ENCODE results near the gene TSPEAR.
"Not testable (repeated sequence)": the region's sequence is repeated elsewhere in the genome, so short reads cannot be mapped to it uniquely, and the experiment has no call there.

Gene TSPEAR

DNA sequence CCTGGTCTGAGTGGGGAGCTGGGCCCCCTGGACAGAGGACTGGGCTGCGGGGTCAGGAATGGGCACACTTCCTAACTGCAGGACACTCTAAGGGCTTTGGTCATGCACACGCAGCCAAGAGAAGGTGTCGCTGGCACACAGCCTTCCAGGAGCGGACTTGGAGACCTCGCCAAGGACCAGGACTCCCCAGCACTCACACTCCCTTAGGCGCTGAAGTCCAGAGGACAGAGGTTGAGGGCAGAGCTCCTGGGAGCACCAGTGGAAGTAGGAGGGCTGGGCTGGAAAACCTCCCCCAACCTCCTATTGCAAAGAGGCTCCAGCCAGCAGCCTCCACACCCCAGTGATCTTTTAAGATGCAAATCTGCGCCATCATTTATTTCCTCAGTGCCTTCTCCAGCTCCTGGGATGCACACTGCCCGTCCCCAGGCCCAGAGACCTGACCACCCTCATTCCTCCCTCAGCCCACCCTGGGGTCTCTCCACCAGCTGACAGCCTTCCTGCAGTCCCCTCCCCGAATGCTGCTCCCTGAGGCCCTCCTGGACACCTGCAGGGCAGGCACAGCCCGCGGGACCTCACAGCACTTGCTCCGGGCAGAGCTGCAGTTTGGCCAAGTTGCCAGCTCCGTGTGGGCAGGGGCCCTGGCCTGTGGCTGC is 3.0 kb downstream of the TSPEAR start:
- intact Hi-C loops (cut with DNase I), result no loop called here
- peak in 10 of 42 donors; percentile 5 to 37 (median 16) for DNase-seq

DNA sequence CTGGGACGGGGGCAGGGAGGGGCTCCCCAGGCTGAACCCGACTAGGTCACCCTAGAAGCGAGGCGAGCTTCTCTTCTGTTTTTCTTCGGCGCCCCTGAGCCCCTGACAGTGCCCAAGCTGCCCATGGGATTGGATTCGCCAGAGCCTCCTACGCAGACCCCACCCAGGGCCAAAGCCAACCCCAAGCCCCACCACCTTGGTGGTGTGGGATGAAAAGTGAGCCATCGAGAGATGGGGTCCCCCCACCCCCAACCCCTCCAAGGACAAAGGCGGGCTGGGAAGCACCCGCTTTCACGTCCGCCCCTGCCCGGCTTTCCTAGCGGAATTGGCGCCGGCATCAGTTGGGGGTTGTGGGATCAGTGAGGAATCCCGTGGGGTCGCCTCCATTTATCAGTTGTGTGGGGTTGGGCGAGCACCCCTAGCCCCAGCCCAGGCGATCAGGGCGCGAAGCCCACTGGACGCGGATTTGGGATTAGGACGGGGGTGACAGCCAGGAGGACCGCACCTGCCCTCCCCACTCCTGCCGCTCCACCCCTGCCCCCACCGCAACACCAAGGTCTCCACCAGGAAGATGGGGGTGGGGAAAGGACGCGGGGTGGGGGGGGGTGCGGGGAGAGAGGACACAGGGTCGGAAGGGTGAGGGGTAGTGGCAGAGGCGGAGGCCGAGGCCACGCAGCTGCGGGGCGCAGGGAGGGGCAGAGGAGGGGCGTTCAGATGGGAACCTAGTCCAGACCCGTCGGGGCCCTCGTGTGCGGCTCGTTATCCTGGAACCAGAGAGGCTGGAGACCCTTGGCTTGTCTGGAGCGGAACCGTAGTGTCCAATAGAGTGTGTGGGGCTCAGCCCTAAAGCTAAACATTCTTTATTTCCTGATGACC is 4.4 kb downstream of the TSPEAR start:
- intact Hi-C loops (cut with DNase I), result no loop called here
- peak in 8 of 42 donors; percentile 6 to 41 (median 26) for DNase-seq

DNA sequence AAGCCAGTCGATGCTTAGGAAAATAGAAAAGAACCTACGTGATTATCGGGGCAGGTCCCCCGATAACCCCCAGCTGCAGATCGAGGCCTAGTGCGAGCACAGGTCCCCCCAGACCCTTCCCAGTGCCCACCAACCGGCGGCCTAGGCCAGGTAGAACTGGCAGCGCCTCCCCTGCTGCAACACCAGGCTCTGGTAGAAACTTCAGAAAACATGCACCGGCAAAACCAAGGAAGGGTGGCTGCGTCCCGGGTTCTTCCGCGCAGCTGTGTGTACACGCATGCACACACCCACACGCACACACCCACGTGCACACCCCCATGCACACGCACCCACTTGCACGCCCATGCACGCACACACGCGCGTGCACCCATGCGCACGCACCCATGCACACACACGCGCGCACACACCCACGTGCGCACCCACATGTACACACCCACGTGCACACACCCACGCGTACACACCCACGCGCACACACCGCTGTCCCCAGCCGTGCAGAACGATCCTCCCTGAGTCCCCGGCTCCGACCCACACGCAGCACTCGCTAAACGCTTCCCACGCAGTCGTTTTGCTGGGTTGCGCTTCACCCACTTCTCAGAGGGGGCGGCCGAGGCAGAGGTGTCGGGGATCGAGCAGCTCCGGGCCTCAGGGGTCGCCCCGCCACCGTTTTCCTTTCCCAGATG is 5.2 kb downstream of the TSPEAR start:
- DNase-seq, result peak in 35 of 42 donors; percentile 8 to 76 (median 43)
- intact Hi-C loops (cut with DNase I), result no loop called here

DNA sequence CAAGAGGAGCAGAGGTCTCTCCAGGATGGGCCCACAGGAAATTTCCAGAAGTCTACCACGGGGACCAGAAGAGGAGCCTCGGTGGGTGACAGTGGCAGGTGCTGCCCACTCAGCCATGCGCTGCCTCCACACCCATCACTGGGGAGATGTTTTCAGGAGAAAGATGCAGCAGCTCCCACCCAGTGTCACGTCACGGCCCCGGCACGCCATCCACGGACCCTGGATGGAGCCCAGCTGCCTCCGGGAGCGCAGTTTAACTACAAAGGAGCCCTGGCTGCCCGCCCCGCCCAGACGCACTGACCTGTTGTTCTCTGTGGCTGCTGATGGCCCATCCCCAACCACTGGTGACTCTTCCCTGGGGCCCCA is 6.8 kb downstream of the TSPEAR start:
- peak in 11 of 42 donors; percentile 2 to 28 (median 11) for DNase-seq
- intact Hi-C loops (cut with DNase I), result no loop called here

DNA sequence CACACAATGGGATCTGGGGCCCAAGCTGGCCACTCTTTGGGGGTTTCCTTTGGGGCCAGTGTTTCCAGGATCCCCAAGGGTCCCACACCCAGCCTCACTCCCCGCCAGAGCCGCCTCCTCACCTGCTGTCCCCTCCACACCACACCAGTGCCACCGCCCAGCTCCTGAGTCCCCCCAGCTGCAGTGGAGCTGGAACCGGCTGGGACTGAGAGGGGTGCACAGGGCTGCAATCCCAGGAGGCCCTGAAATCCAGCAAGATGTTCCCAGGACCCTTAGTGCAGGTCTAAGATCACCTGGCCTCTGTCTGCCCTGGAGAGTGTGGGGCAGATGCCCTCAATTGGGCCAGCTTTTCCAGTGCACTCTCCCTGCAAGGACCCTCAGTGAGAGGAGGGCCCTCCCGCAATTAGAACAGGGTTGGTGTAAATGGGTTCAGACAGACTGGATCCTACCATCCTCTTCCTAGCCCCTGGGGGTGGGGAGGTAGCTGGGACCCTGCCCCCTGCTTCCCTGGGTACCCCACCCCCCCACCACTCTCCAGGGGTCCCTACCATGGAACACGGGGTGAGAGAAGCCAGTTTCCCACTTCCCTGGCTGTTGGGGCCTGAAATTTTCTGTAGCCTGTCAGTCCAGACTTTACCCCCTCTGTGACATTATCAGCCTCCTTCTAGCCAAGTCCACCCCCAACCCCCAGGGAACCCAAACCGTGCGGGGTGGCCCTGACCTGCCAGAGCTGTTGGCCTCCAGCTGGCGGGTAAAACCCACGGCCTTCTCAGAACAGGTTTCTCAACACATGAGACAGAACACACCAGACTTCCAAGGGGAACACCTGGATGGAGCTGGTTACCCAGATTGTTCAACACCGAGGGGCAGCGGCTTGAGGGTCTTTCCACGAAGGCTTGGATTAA is 7.4 kb downstream of the TSPEAR start:
- DNase-seq, result peak in 10 of 42 donors; percentile 3 to 37 (median 14)

DNA sequence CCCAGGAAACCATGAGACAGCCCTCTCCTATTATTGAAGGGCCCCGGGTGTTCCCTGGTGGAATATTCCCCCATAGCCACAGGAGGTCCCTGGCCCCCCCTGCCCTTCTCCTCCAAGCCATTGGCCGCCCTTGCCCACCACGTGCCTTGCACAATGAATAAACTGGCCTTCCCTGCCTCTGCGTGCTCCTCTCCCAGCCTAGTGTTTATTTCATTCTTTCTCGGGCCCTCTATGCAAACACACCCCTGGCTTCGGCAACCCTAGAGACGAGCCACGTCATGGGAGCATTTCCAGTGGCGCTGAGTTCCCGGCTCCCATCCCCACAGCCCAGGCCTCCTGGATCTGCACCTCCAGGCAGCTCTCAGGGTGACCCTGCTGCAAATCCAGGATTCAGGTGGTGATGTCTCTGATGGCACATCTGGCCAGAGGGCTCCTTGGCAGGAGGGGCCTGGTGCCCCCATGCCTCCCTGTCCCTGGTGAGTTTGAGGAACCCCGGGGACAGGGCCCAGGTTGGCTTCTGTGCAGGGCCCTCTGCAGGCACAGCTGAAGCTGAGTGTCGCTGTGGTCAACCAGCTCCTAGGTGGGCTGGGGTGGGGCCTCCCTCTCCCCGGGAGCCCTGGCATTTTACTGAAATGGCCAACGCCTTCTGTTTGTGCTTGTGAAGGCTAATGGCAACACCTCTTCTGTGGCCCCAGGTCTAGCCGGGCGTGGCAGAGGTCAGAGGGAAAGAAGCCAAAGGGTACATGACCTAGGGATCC is 8.2 kb downstream of the TSPEAR start:
- peak in 11 of 42 donors; percentile 3 to 29 (median 6) for DNase-seq
- intact Hi-C loops (cut with DNase I), result no loop called here

More for the DNA sequence above, 7.4 kb downstream of the TSPEAR start:
- intact Hi-C loops (cut with DNase I), result no loop called here

DNA sequence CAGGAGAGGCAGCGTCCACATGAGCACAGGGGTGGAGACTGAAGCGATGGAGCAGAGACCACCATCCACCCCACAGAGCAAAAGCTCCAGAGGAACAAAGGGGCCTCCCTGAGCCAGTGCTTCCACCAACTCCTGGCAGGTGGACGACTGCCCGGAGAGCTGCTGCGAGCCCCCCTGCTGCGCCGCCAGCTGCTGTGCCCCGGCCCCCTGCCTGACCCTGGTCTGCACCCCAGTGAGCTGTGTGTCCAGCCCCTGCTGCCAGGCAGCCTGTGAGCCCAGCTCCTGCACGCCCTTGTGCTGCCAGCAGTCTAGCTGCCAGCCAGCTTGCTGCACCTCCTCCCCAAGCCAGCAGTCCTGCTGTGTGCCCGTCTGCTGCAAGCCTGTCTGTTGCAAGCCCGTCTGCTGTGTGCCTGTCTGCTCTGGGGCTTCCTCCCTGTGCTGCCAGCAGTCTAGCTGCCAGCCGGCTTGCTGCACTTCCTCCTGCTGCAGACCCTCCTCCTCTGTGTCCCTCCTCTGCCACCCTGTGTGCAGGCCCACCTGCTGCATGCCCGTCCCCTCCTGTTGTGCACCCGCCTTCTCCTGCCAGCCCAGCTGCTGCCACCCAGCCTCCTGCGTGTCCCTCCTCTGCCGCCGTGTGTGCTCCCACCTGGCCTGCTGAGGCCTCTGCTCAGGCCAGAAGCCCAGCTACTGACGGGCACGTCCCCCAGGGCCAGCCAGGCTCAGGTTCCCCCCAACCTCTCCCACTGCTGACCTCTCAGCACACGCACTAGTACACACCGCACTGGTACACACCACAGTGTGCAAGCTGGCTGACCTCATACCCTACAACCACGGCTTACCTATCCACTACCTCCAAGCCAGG is 9.0 kb downstream of the TSPEAR start:
- intact Hi-C loops (cut with DNase I), result no loop called here
- DNase-seq, result peak in 8 of 42 donors; percentile 1 to 21 (median 10)

DNA sequence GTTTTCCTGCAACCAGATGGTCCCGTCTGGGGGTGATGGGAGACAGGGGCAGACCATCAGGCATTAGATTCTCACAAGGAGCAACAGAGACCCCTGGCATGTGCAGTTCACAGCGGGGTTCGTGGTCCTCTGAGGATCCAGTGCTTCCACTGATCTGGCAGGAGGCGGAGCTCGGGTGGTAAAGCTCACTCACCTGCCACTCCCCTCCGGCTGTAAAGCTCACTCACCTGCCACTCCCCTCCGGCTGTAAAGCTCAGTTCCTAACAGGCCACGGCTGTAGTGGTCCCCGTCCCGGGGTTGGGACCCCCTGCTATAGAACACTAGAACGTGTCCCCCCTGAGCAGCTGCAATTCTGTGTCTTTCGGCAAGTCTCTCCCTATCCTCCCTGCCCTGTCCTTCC is 9.8 kb downstream of the TSPEAR start:
- DNase-seq, result peak in 6 of 42 donors; percentile 2 to 27 (median 10)
- intact Hi-C loops (cut with DNase I), result no loop called here

DNA sequence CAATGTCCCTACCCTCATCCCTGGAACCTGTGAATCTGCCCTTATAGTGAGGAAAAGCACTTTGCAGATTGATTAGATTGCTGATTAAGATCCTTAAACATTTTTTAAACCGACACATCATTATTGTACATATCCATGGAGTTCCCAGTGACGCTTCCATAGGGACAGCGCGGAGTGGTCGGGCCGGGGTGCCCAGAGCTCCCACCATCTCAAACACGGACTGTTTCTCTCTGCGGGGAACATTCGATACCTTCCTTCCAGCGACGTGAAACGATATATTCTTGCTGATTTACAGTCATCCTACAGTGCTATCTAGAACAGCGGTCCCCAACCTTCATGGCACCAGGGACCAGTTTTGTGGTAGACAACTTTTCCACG is 10.4 kb downstream of the TSPEAR start:
- DNase-seq, result peak in 4 of 42 donors; percentile 2 to 25 (median 14)
- intact Hi-C loops (cut with DNase I), result no loop called here

DNA sequence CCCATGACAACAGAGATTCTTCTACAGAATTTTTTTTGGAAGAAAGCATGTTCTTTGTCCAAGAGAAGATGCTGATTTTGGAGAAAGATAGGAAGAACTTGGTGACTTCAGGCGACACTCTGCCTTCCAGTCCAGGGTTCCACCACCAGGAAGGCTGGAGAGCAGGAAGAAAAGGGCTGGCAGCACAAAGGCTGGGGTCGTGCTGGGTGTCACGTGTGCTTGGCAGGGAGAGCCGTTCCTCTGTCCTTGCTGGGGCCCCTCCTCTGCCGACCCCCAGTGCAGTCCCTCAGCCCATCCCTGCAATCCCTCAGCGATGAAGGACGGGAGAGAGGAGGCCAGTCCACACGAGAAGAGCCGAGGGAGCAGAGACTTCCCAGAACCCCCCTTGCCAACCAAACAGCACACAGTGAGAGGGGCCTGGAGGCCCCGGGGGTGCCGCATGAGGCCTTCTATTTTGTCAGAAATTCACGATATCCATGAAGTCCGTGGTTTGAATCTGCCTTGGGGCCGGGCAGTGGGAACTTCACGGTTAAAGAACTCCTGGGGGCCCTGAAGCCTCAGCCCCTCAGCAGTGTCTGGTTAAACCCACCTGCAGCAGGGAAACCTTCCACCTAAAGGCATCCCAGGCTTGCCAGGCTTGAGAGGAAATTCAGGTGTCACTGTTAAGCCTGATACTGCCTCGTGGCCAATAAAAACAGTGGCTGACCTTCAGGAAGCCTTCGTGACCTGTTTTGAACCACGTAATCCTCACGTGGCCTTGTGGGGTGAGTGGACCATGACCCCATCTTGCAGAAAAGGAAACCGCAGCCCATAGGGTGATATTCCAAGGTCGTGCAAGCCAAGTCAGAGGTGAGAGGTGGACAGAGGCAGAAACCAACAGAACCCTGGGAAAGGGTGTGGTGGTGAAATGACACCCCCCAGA is 11.0 kb downstream of the TSPEAR start:
- peak in 5 of 42 donors; percentile 2 to 28 (median 15) for DNase-seq
- intact Hi-C loops (cut with DNase I), result no loop called here

DNA sequence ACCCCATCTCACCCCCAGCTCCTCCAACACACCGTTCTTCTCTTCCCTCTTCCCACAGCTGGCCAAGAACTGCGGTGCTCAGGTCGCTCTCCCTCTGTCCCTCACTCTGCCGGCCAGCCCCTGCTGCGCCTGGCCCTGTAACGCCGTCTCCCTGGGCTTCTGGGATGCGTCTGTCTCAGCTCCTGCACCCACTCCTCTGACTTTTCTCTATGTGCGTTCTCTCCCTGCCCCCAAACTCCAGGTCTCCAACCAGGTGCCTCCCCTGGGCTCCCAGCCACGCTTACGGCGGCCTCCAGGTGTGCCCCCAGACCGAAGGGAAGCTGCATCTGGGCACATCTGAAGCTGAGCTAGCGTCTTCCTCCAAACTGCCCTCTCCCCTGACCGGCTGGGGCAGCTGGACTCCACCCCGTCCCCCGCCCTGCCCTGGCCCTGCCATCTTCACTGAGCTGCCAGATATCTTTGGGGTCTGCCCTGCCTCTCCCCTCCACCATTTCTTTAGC is 11.8 kb downstream of the TSPEAR start:
- intact Hi-C loops (cut with DNase I), result no loop called here
- DNase-seq, result peak in 4 of 42 donors; percentile 10 to 20 (median 11)

DNA sequence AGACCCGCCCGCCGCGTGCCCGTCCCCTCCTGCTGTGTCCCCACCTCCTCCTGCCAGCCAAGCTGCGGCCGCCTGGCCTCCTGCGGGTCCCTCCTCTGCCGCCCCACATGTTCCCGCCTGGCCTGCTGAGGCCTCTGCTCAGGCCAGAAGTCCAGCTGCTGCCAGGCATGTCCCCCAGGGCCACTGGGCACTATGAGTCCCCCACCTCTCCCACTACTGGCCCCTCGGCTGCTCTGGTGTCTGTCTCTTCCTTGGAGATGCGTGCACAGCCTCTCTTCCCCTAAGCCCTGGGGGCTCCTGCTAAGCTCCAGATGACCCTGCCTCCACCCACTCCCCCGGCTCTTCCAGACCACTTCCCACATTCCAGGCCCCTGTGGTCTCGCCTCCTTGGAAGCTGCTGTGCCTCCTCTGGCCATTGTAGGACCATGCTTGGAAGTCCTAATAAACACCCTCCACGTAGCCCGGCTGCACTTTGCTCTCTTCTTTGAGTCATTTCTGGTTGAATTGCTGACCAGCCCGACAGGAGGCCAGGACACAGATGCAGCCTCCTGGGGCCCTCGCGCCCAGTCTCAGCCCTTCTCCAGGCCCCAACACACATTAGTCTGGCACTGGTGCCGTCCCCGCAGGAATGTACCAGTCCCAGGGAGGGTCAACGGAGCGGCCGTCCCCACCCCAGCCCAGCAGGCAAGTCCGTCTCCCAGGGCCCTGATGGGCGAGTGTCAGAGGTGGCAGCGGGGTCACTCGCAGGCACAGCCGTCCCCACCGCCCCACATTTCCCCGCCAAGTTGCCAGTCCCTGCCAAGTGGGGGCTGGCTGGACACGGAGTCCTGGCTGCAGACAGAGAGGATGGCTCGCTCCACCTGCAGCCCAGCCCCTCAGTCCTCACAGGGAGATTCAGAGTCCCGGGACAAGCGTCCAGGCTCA is 13.3 kb downstream of the TSPEAR start:
- peak in 2 of 42 donors; percentile 25 to 32 for DNase-seq
- intact Hi-C loops (cut with DNase I), result no loop called here

DNA sequence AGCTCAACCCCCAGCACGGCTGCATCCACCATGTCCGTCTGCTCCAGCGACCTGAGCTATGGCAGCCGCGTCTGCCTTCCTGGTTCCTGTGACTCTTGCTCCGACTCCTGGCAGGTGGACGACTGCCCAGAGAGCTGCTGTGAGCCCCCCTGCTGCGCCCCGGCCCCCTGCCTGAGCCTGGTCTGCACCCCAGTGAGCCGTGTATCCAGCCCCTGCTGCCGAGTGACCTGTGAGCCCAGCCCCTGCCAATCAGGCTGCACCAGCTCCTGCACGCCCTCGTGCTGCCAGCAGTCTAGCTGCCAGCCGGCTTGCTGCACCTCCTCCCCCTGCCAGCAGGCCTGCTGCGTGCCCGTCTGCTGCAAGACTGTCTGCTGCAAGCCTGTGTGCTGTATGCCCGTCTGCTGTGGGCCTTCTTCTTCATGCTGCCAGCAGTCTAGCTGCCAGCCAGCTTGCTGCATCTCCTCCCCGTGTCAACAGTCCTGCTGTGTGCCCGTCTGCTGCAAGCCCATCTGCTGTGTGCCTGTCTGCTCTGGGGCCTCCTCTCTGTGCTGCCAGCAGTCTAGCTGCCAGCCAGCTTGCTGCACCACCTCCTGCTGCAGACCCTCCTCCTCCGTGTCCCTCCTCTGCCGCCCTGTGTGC is 14.1 kb downstream of the TSPEAR start, which contains the start of gene KRTAP10-12:
KRTAP10-12 (plus strand) TSS at position 1 of the 639 bp plus-strand sequence; CDS start at position 31, 30 bp downstream.
- DNase-seq, result peak in 1 of 42 donors; percentile 6
- intact Hi-C loops (cut with DNase I), result not testable (repeated sequence)

DNA sequence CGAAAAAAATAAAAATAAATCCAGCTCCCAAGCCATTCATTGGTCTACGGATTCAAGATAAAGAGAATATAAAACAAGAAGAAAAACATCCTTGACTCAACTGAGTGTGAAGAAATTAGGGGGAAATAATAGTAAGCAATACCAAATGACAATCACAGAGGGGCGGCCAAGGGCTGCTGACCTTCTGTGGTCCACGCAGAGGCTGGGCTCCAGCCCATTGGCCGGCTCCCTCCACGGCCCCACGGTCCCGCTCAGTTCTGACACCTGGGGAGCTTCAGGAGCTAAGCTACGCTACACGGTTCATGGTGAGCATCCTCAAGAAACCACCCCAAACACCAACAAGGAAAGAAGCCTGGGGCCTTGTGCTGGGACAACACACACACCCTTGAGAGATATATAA is 14.8 kb downstream of the TSPEAR start:
- DNase-seq, result peak in 2 of 42 donors; percentile 5 to 10
- intact Hi-C loops (cut with DNase I), result no loop called here

All from head of caudate nucleus (tissue), 42 donors.